Duodenal mucosa (tissue), 2 donors: ENCODE data around the gene ISLR.

ENCODE experiments used
- H3K27ac ChIP-seq: one replicate; pipeline ENCODE4 v1.7.0; 2013; ENCODE audit warnings: low read depth, low read length
- H3K27me3 ChIP-seq, 2 donors: one replicate each; pipeline ENCODE4 v1.7.0; 2013; ENCODE audit warnings: low read length in 2 of 2, control low read depth in 1 of 2; ENCODE audit not compliant: insufficient read depth in 2 of 2, control insufficient read depth in 1 of 2
- H3K36me3 ChIP-seq, 2 donors: one replicate each; pipeline ENCODE4 v1.7.0; 2013; ENCODE audit warnings: low read length in 2 of 2, control low read depth in 1 of 2; ENCODE audit not compliant: insufficient read depth in 2 of 2, control insufficient read depth in 1 of 2
- H3K4me1 ChIP-seq, 2 donors: one replicate each; pipeline ENCODE4 v1.7.0; 2013; ENCODE audit warnings: low read length in 2 of 2, control low read depth in 1 of 2; ENCODE audit not compliant: insufficient read depth in 2 of 2, control insufficient read depth in 1 of 2
- H3K4me3 ChIP-seq, 2 donors: one replicate each; pipeline ENCODE4 v1.7.0; 2013; ENCODE audit warnings: low read length in 2 of 2, low read depth in 1 of 2
- H3K9ac ChIP-seq, 2 donors: one replicate each; pipeline ENCODE4 v1.7.0; 2013; ENCODE audit warnings: low read length in 2 of 2, low read depth in 1 of 2
- H3K9me3 ChIP-seq, 2 donors: one replicate each; pipeline ENCODE4 v1.7.0; 2013; ENCODE audit warnings: low read length in 2 of 2, control low read depth in 1 of 2; ENCODE audit not compliant: control insufficient read depth in 1 of 2

ISLR gene

GRCh38 chr15:74130849-74131627 is 42.5 kb upstream of the ISLR start:
- Histone ChIP-seq H3K4me1 (peaks cover 4 to 7% of the 10 kb centered on the region in 2 donors), H3K9ac (no peak overlapping the region), H3K9me3 (peaks cover 0 to 4% of the 10 kb centered on the region in 2 donors), H3K27ac (no peak overlapping the region), H3K27me3 (peaks cover 68 to 83% of the 10 kb centered on the region in 2 donors), H3K4me3 (no peak overlapping the region), H3K36me3 (no peaks in the 10 kb centered on the region)

GRCh38 chr15:74131628-74132413 is 41.7 kb upstream of the ISLR start:
- Histone ChIP-seq H3K27ac (no peak overlapping the region), H3K9ac (no peak overlapping the region), H3K9me3 (peaks cover 0 to 4% of the 10 kb centered on the region in 2 donors), H3K4me3 (no peak overlapping the region), H3K4me1 (peaks cover 4 to 8% of the 10 kb centered on the region in 2 donors), H3K27me3 (peaks cover 73 to 87% of the 10 kb centered on the region in 2 donors), H3K36me3 (no peaks in the 10 kb centered on the region)

GRCh38 chr15:74132681-74133651 is 40.5 kb upstream of the ISLR start:
- peaks cover 4 to 8% of the 10 kb centered on the region in 2 donors for H3K4me1 ChIP-seq
- H3K9me3 ChIP-seq, result peaks cover 0 to 4% of the 10 kb centered on the region in 2 donors
- no peaks in the 10 kb centered on the region for H3K36me3 ChIP-seq
- no peak overlapping the region for H3K4me3 ChIP-seq
- H3K27me3 ChIP-seq, result peaks cover 82 to 89% of the 10 kb centered on the region in 2 donors
- H3K27ac ChIP-seq, result no peak overlapping the region
- H3K9ac ChIP-seq, result no peak overlapping the region

- Histone ChIP-seq H3K9ac (no peak overlapping the region), H3K4me3 (no peak overlapping the region), H3K4me1 (peaks cover 4 to 8% of the 10 kb centered on the region in 2 donors), H3K27ac (no peak overlapping the region), H3K36me3 (no peaks in the 10 kb centered on the region), H3K9me3 (peaks cover 0 to 4% of the 10 kb centered on the region in 2 donors), H3K27me3 (peaks cover 73 to 82% of the 10 kb centered on the region in 2 donors)
Measured at GRCh38 chr15:74133694-74134386, 39.7 kb upstream of the ISLR start.

GRCh38 chr15:74134387-74135027 is 39.0 kb upstream of the ISLR start:
- Histone ChIP-seq H3K36me3 (no peaks in the 10 kb centered on the region), H3K4me1 (peaks cover 4 to 8% of the 10 kb centered on the region in 2 donors), H3K4me3 (no peak overlapping the region), H3K27ac (no peak overlapping the region), H3K27me3 (peaks cover 67 to 77% of the 10 kb centered on the region in 2 donors), H3K9ac (no peak overlapping the region), H3K9me3 (peaks cover 0 to 4% of the 10 kb centered on the region in 2 donors)

- Histone ChIP-seq H3K36me3 (no peaks in the 10 kb centered on the region), H3K9ac (no peak overlapping the region), H3K4me1 (peaks cover 4 to 8% of the 10 kb centered on the region in 2 donors), H3K4me3 (no peak overlapping the region), H3K27ac (no peak overlapping the region), H3K9me3 (peaks cover 0 to 4% of the 10 kb centered on the region in 2 donors), H3K27me3 (peaks cover 63 to 76% of the 10 kb centered on the region in 2 donors)
Measured at GRCh38 chr15:74135041-74135565, 38.4 kb upstream of the ISLR start.

- no peaks in the 10 kb centered on the region for H3K36me3 ChIP-seq
- peaks cover 53 to 69% of the 10 kb centered on the region in 2 donors for H3K27me3 ChIP-seq
- H3K27ac ChIP-seq, result no peak overlapping the region
- H3K9me3 ChIP-seq, result peaks cover 0 to 4% of the 10 kb centered on the region in 2 donors
- no peak overlapping the region for H3K9ac ChIP-seq
- peaks cover 4 to 8% of the 10 kb centered on the region in 2 donors for H3K4me1 ChIP-seq
- peak overlapping the region in 1 of 2 donors; percentile 40 for H3K4me3 ChIP-seq
Measured at GRCh38 chr15:74136540-74136813, 37.0 kb upstream of the ISLR start.

- peaks cover 49 to 68% of the 10 kb centered on the region in 2 donors for H3K27me3 ChIP-seq
- peaks cover 0 to 4% of the 10 kb centered on the region in 2 donors for H3K9me3 ChIP-seq
- no peak overlapping the region for H3K27ac ChIP-seq
- H3K9ac ChIP-seq, result no peak overlapping the region
- H3K4me1 ChIP-seq, result peaks cover 4 to 8% of the 10 kb centered on the region in 2 donors
- no peaks in the 10 kb centered on the region for H3K36me3 ChIP-seq
- H3K4me3 ChIP-seq, result peak overlapping the region in 1 of 2 donors; percentile 40
Measured at GRCh38 chr15:74136814-74137536, 36.5 kb upstream of the ISLR start.
